Stimulated activated CD4-positive, alpha-beta T cell treated with anti-CD3 and anti-CD28 coated beads, Interleukin-1b, Interleukin-23, amount 100 ng/mL, for 1 hour (primary cell): ENCODE data around the gene LRRC43.
"Not testable (repeated sequence)": the region's sequence is repeated elsewhere in the genome, so short reads cannot be mapped to it uniquely, and the experiment has no call there.

Experiments used
- DNase-seq, 2 donors: peaks; one replicate each; pipeline ENCODE4 v3.0.0-alpha.2; 2020; ENCODE audit warnings: low read depth in 2 of 2

Gene LRRC43

GRCh38 chr12:122190842-122191668, 8.1 kb downstream of the LRRC43 start:
- peak; percentile 18 to 36 for DNase-seq

- no peak for DNase-seq
Measured at GRCh38 chr12:122192441-122192840, 9.5 kb downstream of the LRRC43 start.

GRCh38 chr12:122194804-122195203, 11.9 kb downstream of the LRRC43 start:
- DNase-seq = no peak

GRCh38 chr12:122195405-122195804, 12.5 kb downstream of the LRRC43 start:
- no peak for DNase-seq

- no peak for DNase-seq
Measured at GRCh38 chr12:122197612-122197966, 14.7 kb downstream of the LRRC43 start.

- DNase-seq = no peak
Measured at GRCh38 chr12:122199484-122200355, 16.8 kb downstream of the LRRC43 start.

- no peak for DNase-seq
Measured at GRCh38 chr12:122200541-122201175, 17.7 kb downstream of the LRRC43 start.

- no peak for DNase-seq
Measured at GRCh38 chr12:122201381-122201780, 18.5 kb downstream of the LRRC43 start.

GRCh38 chr12:122202017-122202416, 19.1 kb downstream of the LRRC43 start:
- no peak for DNase-seq

GRCh38 chr12:122202811-122203210, 19.9 kb downstream of the LRRC43 start:
- DNase-seq = not testable (repeated sequence)

- peak; percentile 29 to 48 for DNase-seq
Measured at GRCh38 chr12:122203301-122204166, 20.6 kb downstream of the LRRC43 start, which contains the start of gene B3GNT4. Gene B3GNT4 (plus strand): TSS chr12:122203709. CDS start chr12:122204619, 910 bp downstream.

- DNase-seq = no peak
Measured at GRCh38 chr12:122204167-122205052, 21.5 kb downstream of the LRRC43 start.

- no peak for DNase-seq
Measured at GRCh38 chr12:122205053-122205925, 22.4 kb downstream of the LRRC43 start.

- DNase-seq = no peak
Measured at GRCh38 chr12:122206111-122206881, 23.4 kb downstream of the LRRC43 start.

GRCh38 chr12:122206976-122207375, 24.1 kb downstream of the LRRC43 start:
- no peak for DNase-seq

GRCh38 chr12:122207391-122207790, 24.5 kb downstream of the LRRC43 start:
- no peak for DNase-seq

- DNase-seq = no peak
Measured at GRCh38 chr12:122208073-122208820, 25.3 kb downstream of the LRRC43 start.

GRCh38 chr12:122215771-122216170, 32.8 kb downstream of the LRRC43 start:
- DNase-seq = no peak
